Measurements from ENCODE around the gene AGTPBP1.

Gene AGTPBP1

GRCh38 chr9:85541876-85542275 is 199.9 kb downstream of the AGTPBP1 start:
- DNase-seq (ENCODE audit: low spot score) (no peak), FAIRE-seq (no peak)

DNA sequence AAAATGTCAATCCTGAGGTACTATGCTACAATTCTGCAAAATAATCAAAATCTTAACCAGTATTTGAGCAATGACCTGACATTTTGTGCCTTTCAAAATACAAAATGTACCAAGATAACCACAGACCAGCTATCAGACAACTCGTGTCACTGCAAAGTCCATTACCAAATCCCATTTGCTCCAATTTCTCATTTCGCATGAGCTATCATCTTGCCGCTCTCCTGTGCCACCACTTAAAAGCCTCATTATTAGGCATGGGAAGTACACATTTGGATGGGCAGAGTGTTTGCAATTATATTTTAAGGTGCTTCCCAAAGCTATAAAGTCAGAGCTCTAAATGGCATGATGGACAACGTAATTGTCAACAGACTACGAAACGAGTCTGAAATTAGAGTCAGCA is 205.2 kb downstream of the AGTPBP1 start:
- FAIRE-seq = no peak

DNA sequence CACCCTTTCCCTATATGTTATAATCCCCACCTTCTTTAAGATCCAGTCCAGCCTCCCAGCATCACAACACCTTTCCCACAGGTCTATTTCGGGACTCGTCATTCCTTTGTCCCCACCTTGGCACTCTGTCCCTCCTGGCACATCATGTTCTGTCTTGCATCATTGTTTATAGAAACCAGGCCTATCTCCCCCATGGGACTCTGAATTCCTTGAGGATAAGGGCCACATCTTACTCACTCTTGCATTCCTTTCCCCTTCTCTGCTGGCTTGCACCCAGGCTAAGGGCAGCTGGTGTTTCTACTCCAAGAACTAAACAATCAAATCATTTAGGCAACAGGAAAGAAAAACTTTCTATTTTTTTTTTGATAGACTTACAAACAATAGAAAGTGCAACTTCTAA is 205.7 kb downstream of the AGTPBP1 start:
- FAIRE-seq (no peak), DNase-seq (ENCODE audit: low spot score) (peak; percentile 74)

More for the DNA sequence above, 205.2 kb downstream of the AGTPBP1 start:
- no peak for DNase-seq (ENCODE audit: low spot score)

GRCh38 chr9:85534340-85534739 is 207.4 kb downstream of the AGTPBP1 start:
- DNase-seq (ENCODE audit: low spot score) (no peak), FAIRE-seq (no peak)

DNA sequence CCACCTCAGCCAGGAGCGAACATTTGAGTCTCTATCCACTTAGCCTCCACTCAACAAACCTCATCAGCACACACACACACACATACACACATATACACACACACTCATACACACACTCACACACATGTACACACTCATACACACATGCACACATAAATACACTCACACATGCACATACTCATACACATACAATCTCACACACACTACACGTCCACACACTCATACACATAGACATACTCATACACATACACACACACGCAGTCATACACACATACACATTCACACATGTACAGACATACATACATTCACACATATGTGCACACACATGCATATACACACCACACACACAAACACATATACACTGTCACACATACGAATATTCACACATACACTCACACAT is 208.2 kb downstream of the AGTPBP1 start:
- DNase-seq (ENCODE audit: low spot score) (no peak), FAIRE-seq (peak; percentile 99)

GRCh38 chr9:85530721-85531120 is 211.0 kb downstream of the AGTPBP1 start:
- DNase-seq (ENCODE audit: low spot score) (no peak), FAIRE-seq (no peak)

- no peak for FAIRE-seq
These were observed 213.1 kb downstream of the AGTPBP1 start for GRCh38 chr9:85528607-85529006.

GRCh38 chr9:85528142-85528541 is 213.6 kb downstream of the AGTPBP1 start:
- DNase-seq (ENCODE audit: low spot score) = no peak

More at GRCh38 chr9:85528607-85529006, 213.1 kb downstream of the AGTPBP1 start:
- DNase-seq (ENCODE audit: low spot score) = no peak

DNA sequence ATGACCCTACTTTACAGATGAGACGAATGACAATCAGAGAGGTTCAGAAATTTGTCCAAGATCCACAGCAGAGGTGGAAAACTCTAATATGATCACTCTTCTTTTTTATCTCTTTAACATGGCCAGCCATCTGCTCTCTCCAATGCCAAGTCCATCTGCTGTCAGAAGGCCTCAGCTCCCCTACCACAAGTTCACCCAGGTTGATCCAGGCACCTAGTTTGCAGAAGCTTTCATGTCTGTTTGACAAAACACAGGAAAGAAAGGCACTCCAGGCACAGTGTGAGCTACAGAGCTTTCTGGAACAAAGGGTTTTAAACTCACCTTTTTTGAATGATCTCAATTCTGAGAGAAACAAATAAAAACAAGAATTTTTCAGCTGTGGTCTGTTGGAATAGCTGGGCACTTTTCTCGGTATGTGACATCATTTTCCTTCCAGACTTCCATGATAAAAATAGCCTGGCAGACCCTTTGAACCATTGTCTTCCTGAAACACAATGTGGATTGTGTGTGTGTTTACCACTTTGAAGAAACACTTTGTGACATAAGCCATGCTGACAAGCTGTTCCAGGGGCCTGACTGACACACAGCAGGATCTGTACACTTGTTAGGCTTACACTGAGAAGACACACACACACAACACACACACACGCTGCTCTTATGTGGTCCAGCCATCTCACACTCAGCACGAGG is 214.3 kb downstream of the AGTPBP1 start:
- FAIRE-seq (no peak), DNase-seq (ENCODE audit: low spot score) (no peak)

More at GRCh38 chr9:85528142-85528541, 213.6 kb downstream of the AGTPBP1 start:
- no peak for FAIRE-seq

DNA sequence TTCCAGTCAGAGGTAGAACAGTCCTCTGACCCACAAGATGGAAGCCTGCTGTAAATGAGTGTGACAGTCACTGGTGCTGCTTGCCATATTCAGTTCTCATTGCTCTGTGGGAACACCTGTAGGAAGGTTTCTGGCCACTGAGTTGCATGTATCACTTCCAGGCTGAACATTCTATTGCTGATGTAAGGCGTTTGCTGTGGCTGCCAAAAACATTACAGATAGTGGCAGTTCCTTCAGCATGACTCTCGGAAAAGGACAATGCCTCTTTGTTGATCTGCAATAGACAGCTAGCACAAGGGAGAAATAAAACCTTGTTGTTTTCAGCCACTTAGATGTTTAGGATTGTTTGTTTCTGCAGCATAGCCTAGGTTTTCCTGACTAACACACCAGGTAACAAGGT is 217.2 kb downstream of the AGTPBP1 start:
- no peak for FAIRE-seq
- no peak for DNase-seq (ENCODE audit: low spot score)

GRCh38 chr9:85523202-85523601 is 218.6 kb downstream of the AGTPBP1 start:
- FAIRE-seq = no peak
- DNase-seq (ENCODE audit: low spot score) = no peak

GRCh38 chr9:85522459-85523092 is 219.2 kb downstream of the AGTPBP1 start:
- peak; percentile 42 for FAIRE-seq
- DNase-seq (ENCODE audit: low spot score) = no peak

GRCh38 chr9:85521371-85522197 is 220.2 kb downstream of the AGTPBP1 start:
- FAIRE-seq = no peak
- DNase-seq (ENCODE audit: low spot score) = no peak

DNA sequence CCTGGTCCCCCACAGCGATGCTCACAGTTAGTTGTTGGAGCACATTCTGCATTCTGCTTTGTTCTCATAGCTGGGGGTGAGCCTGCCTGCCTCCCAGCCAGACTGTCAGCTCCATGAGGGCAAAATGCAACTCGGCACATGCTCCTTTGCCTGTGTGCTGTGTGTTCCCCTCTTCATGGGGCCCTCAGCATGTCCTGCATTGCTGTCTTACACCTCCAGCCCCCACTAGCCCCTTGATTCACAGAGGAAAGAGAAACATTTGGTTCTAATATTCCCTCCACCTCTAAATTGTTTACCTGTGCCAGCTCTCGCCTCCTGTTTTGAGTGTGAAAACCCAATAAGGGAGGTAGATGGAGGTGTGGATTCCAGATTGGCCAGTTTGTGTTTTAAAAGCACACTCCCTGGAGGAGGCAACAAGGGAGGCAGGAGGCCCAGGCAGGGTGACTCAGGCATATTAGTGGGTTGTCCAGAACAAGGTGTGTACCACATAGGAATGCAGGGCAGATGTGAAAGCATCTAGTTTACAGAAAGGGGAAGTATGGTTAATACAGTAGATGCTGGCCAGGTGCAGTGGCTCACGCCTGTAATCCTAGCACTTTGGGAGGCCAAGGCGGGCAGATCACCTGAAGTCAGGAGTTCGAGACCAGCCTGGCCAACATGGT is 224.6 kb downstream of the AGTPBP1 start:
- peak; percentile 53 for FAIRE-seq
- peak; percentile 63 for DNase-seq (ENCODE audit: low spot score)

DNA sequence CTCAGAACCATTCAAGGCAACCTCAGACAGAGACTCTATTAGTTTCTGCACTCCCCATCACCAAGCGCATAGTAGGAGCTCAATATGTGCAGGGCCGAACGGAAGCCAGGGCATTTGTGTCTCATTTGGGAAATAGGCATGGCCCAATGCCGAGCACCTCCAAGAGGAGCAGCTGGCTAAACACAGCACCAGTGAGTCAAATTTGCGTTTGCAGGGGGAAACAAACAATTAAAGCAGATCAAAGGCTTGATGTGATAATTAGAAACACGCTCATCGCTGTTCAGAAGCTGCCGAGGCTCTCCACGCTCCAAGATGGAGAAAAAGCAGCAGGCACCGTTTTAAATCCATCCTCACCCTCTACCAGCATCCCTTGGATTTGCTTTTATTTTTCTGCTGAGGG is 225.3 kb downstream of the AGTPBP1 start:
- no peak for FAIRE-seq

GRCh38 chr9:85515021-85515420 is 226.7 kb downstream of the AGTPBP1 start:
- DNase-seq (ENCODE audit: low spot score) = peak; percentile 38
- FAIRE-seq = no peak

More for the DNA sequence above, 225.3 kb downstream of the AGTPBP1 start:
- no peak for DNase-seq (ENCODE audit: low spot score)

- FAIRE-seq = no peak
- no peak for DNase-seq (ENCODE audit: low spot score)
These were observed 227.5 kb downstream of the AGTPBP1 start for GRCh38 chr9:85514256-85514655.

DNA sequence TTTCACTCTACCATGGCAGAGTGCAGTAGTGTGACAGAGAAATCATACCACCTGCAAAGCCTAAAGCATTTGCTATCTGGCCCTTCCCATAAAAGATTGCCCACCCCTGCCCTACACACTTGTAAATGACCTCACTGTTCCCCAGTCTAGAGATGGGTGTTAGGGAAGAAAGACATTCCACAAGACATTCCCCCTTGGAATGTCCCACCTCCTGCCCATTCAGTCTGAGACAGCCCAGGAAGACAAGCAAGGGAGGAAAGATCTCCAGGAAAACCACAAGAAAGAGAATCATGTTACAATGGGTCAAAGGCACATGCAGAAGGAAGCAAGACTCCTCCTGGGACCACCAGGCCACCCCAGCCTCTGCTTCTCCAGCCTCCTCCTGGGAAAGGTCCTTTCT is 230.0 kb downstream of the AGTPBP1 start:
- no peak for FAIRE-seq
- no peak for DNase-seq (ENCODE audit: low spot score)

GRCh38 chr9:85510830-85511504 is 230.8 kb downstream of the AGTPBP1 start:
- DNase-seq (ENCODE audit: low spot score) (no peak), FAIRE-seq (no peak)

GRCh38 chr9:85508616-85509015 is 233.1 kb downstream of the AGTPBP1 start:
- FAIRE-seq (no peak), DNase-seq (ENCODE audit: low spot score) (no peak)

DNA sequence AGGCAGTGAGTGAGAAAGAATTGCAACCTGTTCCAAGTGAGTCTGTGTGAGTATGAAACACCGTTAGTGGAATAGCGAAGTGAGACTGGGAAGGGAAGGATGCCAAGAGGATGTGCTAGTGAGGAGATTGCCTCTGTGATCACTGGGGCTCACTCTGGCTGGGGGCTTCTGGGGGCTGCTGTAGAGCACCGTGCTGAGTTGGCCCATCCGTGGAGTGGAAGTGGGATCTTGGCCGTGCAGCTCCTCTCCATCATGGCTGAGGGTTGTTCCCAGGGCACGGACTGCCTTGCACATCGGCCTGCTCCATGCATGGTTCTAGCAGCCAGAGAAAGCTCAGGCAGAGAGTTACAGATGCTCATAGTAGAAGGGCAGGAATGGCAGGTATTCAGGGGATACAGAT is 236.1 kb downstream of the AGTPBP1 start:
- DNase-seq (ENCODE audit: low spot score) = no peak
- FAIRE-seq = no peak

All from urothelium cell line (cell line).